ENCODE measurements around the gene LPIN3.

Gene LPIN3

GRCh38 chr20:41367956-41368355 is 27.3 kb downstream of the LPIN3 start:
- ATAC-seq: no peak

GRCh38 chr20:41369673-41370072 is 29.1 kb downstream of the LPIN3 start:
- ATAC-seq: no peak

- ATAC-seq: no peak
Observed at GRCh38 chr20:41370176-41370575, 29.6 kb downstream of the LPIN3 start.

GRCh38 chr20:41371371-41371770 is 30.8 kb downstream of the LPIN3 start:
- no peak for ATAC-seq

GRCh38 chr20:41373251-41373783 is 32.7 kb downstream of the LPIN3 start:
- ATAC-seq: no peak

GRCh38 chr20:41373931-41374920 is 33.6 kb downstream of the LPIN3 start:
- ATAC-seq: no peak

- no peak for ATAC-seq
Observed at GRCh38 chr20:41375846-41376245, 35.2 kb downstream of the LPIN3 start.

GRCh38 chr20:41376349-41376748 is 35.7 kb downstream of the LPIN3 start:
- no peak for ATAC-seq

GRCh38 chr20:41377275-41377674 is 36.7 kb downstream of the LPIN3 start:
- ATAC-seq: no peak

GRCh38 chr20:41379551-41379950 is 38.9 kb downstream of the LPIN3 start:
- ATAC-seq: no peak

- no peak for ATAC-seq
Observed at GRCh38 chr20:41380551-41381193, 40.1 kb downstream of the LPIN3 start.

GRCh38 chr20:41382791-41383305 is 42.2 kb downstream of the LPIN3 start:
- ATAC-seq: no peak

- no peak for ATAC-seq
Observed at GRCh38 chr20:41386502-41387427, 46.1 kb downstream of the LPIN3 start.

- no peak for ATAC-seq
Observed at GRCh38 chr20:41387444-41387851, 46.8 kb downstream of the LPIN3 start.

- ATAC-seq: no peak
Observed at GRCh38 chr20:41390889-41391288, 50.3 kb downstream of the LPIN3 start.

GRCh38 chr20:41391587-41392001 is 51.0 kb downstream of the LPIN3 start:
- ATAC-seq: no peak

- ATAC-seq: no peak
Observed at GRCh38 chr20:41392295-41392694, 51.7 kb downstream of the LPIN3 start.

GRCh38 chr20:41392871-41393704 is 52.5 kb downstream of the LPIN3 start:
- no peak for ATAC-seq

- no peak for ATAC-seq
Observed at GRCh38 chr20:41393705-41394066, 53.1 kb downstream of the LPIN3 start.

- ATAC-seq: no peak
Observed at GRCh38 chr20:41394081-41394480, 53.5 kb downstream of the LPIN3 start.

- ATAC-seq: no peak
Observed at GRCh38 chr20:41394931-41395666, 54.5 kb downstream of the LPIN3 start.

Measured in activated CD4-positive, CD25-positive, alpha-beta regulatory T cell treated with anti-CD3 and anti-CD28 coated beads, Interleukin-2, amount 50 U/mL, for 24 hours (primary cell).